Hepatocyte (in vitro differentiated cells): Measurements from ENCODE around the gene BZW1.

Source experiments
- CTCF ChIP-seq: fragments of 200-600 bp; sonication (generic); IDR thresholded peaks from 2 replicates; pipeline ENCODE4 v1.5.1; 2016; ENCODE audit warnings: antibody characterized with exemption, mild to moderate bottlenecking; ENCODE audit not compliant: poor library complexity
- EZH2 ChIP-seq: fragments of 200-600 bp; sonication (generic); IDR thresholded peaks from 2 replicates; pipeline ENCODE4 v1.6.1; 2016; ENCODE audit warnings: antibody characterized with exemption, mild to moderate bottlenecking, borderline replicate concordance
- EZH2phosphoT487 ChIP-seq: fragments of 200-600 bp; sonication (generic); IDR thresholded peaks from one replicate; pipeline ENCODE4 v1.6.1; 2018; ENCODE audit warnings: antibody characterized with exemption, mild to moderate bottlenecking, low read depth, moderate library complexity; ENCODE audit not compliant: unreplicated experiment, severe bottlenecking

- no peak for TF ChIP-seq CTCF
- TF ChIP-seq EZH2, result no peak
- TF ChIP-seq EZH2phosphoT487, result no peak
Observed at GRCh38 chr2:200773083-200773482, 38.6 kb upstream of the BZW1 start.
